ENCODE data around the gene ALDH3B2.

- TF ChIP-seq CTCF (IDR thresholded peaks at IDR 0.05 in 4 of 5, conservative IDR thresholded peaks at IDR 0.05 in 1 of 5): peak in 1 of 5 experiments; percentile 16
- TF ChIP-seq POLR2A (IDR thresholded peaks at IDR 0.05): no peak
Measured at GRCh38 chr11:67615728-67616430, 58.5 kb downstream of the ALDH3B2 start.

All from gastrocnemius medialis (tissue), 4 donors.